GM18520 (cell line): Measurements from ENCODE around the gene BAZ2A.
"Not testable (repeated sequence)": the region's sequence is repeated elsewhere in the genome, so short reads cannot be mapped to it uniquely, and the experiment has no call there.

Experiments
- ATAC-seq: cut with Tn5 transposase; IDR thresholded peaks from one replicate; pipeline ENCODE4 v1.9.1; 2021; ENCODE audit not compliant: unreplicated experiment

Gene BAZ2A

DNA sequence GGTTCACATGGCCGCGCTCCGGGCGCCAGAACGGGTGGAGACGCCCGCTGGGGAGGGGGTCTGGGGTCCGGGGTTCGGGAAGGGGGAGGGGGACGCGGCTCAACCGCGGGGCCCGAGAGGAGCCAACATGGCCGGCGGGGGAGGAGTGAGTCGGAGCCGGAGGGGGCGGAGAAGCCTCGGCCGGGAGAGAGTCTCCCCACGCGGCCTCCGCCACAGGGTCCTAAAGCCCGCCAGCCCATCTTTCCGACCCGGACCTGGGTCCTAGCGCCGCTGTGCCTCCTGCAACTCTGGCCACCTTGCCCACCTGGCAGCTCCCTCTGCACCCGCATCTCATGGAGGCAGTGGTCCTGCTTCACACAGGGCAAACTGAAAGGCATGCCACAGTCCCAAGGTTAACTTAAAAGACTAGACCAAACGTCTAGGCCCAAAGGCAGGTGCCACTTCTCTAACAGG lies at the start of gene BAZ2A:
TSS of gene BAZ2A (minus strand) at position 147 of the 453 bp plus-strand sequence. CDS start 12,796 bp downstream, outside the sequence.
- ATAC-seq, result peak; percentile 34

DNA sequence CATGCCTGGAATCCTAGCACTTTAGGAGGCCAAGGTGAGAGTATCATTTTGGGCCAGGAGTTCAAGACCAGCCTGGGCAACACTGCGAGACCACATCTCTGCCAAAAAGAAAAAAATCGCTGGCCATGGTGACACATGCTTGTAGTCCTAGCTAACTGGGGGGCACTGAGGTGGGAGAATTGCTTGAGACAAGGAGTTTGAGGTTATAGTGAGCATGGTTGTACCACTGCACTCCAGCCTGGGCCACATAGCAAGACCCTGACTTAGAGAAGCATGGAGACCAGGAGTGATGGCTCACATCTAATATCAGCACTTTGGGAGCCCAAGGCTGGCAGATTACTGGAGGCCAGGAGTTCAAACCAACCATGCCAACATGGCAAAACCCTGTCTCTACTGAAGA lies 48.7 kb upstream of the BAZ2A start:
- ATAC-seq, result no peak

DNA sequence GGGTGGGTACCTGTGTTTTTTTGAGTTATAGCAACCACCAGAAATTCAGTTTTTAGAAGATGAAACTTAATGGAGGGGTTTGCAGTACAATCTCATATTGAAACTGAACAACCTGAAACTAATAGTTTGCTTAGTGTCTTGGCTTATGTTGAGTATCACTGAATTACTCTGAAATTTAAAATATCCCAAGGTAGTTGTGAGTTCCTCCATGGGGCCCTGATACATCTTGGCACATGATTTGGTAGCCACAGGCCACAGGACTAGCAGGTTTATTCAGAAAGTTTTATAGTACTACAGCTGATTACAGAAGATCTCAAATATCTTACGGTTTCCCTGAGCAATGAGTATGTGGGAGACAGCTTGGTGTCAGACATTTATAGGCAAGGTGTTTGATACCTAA lies 47.6 kb upstream of the BAZ2A start:
- no peak for ATAC-seq

DNA sequence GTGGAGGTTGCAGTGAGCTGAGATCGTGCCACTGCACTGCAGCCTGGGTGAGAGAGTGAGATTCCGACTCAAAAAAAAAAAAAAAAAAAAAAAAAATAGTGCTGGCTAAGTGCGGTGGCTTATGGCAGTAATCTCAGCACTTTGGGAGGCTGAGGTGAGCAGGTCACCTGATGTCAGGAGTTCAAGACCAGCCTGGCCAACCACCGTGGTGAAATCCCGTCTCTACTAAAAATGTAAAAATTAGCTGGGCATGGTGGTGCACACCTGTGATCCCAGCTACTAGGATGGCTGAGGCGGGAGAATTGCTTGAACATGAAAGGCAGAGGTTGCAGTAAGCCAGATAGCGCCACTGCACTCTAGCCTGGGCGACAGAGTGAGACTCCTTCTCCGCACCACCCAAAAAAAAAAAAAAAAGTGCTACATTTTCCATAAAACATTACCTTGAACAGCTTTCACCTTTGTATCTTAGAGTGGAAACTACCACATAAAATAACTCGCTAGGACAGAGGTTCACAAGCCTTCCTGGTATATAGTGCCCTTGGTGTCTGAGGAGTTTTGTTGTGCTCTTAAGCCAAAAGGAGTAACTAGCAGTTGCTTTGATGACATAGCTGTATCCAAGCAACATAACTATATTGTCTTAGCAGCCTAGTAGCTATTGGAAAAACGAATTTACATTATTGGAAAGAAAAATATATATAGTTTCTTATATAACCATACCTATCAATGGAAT lies 46.9 kb upstream of the BAZ2A start:
- ATAC-seq, result no peak

- no peak for ATAC-seq
Measured at GRCh38 chr12:56671608-56672007, 41.5 kb upstream of the BAZ2A start.

GRCh38 chr12:56670836-56671235 lies 40.7 kb upstream of the BAZ2A start:
- ATAC-seq, result no peak

- ATAC-seq, result no peak
Measured at GRCh38 chr12:56668197-56668457, 38.0 kb upstream of the BAZ2A start.

DNA sequence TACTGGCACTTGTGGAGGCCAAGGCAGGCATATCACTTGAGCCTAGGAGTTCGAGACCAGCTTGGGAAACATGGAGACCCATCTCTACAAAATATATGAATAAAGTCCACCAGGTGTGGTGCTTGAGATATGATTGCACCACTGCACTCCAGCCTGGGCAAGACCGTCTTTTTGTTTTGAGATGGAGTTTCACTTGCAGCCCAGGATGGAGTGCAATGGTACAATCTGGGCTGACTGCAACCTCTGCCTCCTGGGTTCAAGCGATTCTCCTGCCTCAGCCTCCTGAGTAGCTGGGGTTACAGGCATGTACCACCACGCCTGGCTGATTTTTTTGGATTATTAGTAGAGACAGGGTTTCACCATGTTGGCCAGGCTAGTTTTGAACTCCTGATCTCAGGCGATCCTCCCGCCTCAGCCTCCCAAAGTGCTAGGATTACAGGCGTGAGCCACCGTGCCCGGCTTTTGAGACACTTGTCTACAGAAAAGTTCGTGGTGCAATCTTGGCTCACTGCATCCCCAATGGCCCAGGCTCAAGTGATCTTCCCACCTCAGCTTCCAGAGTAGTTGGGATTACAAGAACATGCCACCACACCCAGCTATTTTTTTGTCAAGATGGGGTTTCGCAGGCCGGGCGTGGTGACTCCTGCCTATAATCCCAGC lies 32.0 kb upstream of the BAZ2A start:
- no peak for ATAC-seq

DNA sequence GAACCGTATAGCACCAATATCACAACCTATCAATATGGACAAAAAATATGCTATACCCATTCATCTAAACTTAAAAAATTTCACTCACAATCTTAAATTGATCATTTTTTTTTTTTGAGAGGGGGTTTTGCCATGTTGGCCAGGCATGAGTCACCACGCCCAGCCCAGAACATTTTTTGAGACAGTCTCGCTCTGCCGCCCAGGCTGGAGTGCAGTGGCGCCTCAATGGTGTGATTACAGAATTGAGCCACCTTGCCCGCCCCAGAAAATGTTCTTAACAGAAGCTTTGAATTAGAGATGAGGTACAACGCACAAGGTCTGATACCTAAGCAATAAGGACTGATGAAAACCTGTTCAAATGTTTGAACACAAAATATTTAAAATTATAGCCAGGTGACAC lies 31.4 kb upstream of the BAZ2A start:
- ATAC-seq, result no peak

- no peak for ATAC-seq
Measured at GRCh38 chr12:56658921-56659320, 28.8 kb upstream of the BAZ2A start.

GRCh38 chr12:56657416-56658379 lies 27.6 kb upstream of the BAZ2A start:
- ATAC-seq, result peak; percentile 42

DNA sequence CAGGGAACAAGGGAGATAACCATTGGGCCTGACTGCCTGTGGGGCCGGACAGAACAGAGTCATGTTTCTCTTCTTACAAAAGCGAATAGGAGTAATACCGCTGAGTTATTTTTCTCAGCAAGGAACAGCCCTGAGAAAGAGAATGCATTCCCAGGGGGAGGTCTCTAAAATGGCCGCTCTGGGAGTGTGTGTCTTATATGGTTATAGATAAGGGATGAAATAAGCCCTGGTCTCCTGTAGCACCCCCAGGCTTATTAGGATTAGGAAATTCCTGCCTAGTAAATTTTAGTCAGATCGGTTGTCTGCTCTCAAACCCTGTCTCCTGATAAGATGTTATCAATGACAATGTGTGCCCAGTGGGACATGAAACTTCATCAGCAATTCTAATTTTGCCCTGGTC lies 23.7 kb upstream of the BAZ2A start:
- ATAC-seq, result not testable (repeated sequence)

GRCh38 chr12:56648023-56648422 lies 17.9 kb upstream of the BAZ2A start:
- not testable (repeated sequence) for ATAC-seq

GRCh38 chr12:56645717-56646446 lies 15.8 kb upstream of the BAZ2A start, which contains the start of gene ATP5F1B:
TSS of gene ATP5F1B (minus strand) at chr12:56645984. CDS start at chr12:56645963, 21 bp downstream.
- ATAC-seq, result peak; percentile 98

- ATAC-seq, result no peak
Measured at GRCh38 chr12:56645201-56645716, 15.1 kb upstream of the BAZ2A start.

DNA sequence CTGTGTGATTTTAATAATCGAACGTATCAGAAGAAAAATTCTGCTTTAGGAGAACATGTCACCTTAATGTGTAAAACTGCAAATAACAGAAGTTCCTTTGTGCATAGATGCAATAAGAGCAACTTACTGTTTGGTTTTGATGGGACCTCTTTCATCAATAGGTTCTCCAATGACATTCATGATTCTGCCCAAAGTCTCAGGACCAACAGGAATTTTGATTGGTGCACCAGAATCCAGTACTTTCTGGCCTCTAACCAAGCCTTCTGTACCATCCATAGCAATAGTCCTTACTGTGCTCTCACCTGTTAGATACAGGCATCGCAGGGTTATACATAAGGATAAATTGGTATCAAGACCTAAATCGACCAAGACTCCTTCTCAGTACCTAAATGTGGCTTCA lies 14.5 kb upstream of the BAZ2A start:
- no peak for ATAC-seq

- ATAC-seq, result no peak
Measured at GRCh38 chr12:56641219-56641618, 11.1 kb upstream of the BAZ2A start.

- no peak for ATAC-seq
Measured at GRCh38 chr12:56637621-56638020, 7.5 kb upstream of the BAZ2A start.

GRCh38 chr12:56636675-56637540 lies 6.8 kb upstream of the BAZ2A start:
- ATAC-seq, result peak; percentile 36
